GM19468 (cell line): Measurements from ENCODE around the gene JAKMIP3.

Experiments used
- ATAC-seq: cut with Tn5 transposase; IDR thresholded peaks from one replicate; pipeline ENCODE4 v1.9.1; 2021; ENCODE audit warnings: mild to moderate bottlenecking, moderate library complexity, moderate number of reproducible peaks; ENCODE audit not compliant: unreplicated experiment; ENCODE audit errors: extremely low read depth

Gene JAKMIP3

GRCh38 chr10:132041340-132041739, 24.4 kb upstream of the JAKMIP3 start:
- ATAC-seq: no peak

GRCh38 chr10:132043861-132044695, 21.7 kb upstream of the JAKMIP3 start:
- ATAC-seq: no peak

GRCh38 chr10:132044803-132045202, 20.9 kb upstream of the JAKMIP3 start:
- no peak for ATAC-seq

GRCh38 chr10:132045324-132045723, 20.4 kb upstream of the JAKMIP3 start:
- ATAC-seq: no peak

GRCh38 chr10:132047575-132048293, 18.0 kb upstream of the JAKMIP3 start:
- ATAC-seq: no peak

- ATAC-seq: no peak
Observed at GRCh38 chr10:132048294-132048667, 17.5 kb upstream of the JAKMIP3 start.

- no peak for ATAC-seq
Observed at GRCh38 chr10:132050191-132050590, 15.6 kb upstream of the JAKMIP3 start.

GRCh38 chr10:132052124-132052523, 13.6 kb upstream of the JAKMIP3 start:
- no peak for ATAC-seq

- no peak for ATAC-seq
Observed at GRCh38 chr10:132054564-132054963, 11.2 kb upstream of the JAKMIP3 start.

GRCh38 chr10:132055616-132056015, 10.1 kb upstream of the JAKMIP3 start:
- no peak for ATAC-seq

GRCh38 chr10:132056663-132057062, 9.1 kb upstream of the JAKMIP3 start:
- no peak for ATAC-seq

- ATAC-seq: no peak
Observed at GRCh38 chr10:132057191-132057681, 8.5 kb upstream of the JAKMIP3 start.

- ATAC-seq: no peak
Observed at GRCh38 chr10:132058111-132058745, 7.5 kb upstream of the JAKMIP3 start.

GRCh38 chr10:132058793-132059759, 6.7 kb upstream of the JAKMIP3 start:
- no peak for ATAC-seq

- ATAC-seq: no peak
Observed at GRCh38 chr10:132059760-132060508, 5.8 kb upstream of the JAKMIP3 start.

- no peak for ATAC-seq
Observed at GRCh38 chr10:132061030-132061429, 4.7 kb upstream of the JAKMIP3 start.

- no peak for ATAC-seq
Observed at GRCh38 chr10:132061465-132061864, 4.3 kb upstream of the JAKMIP3 start.

- no peak for ATAC-seq
Observed at GRCh38 chr10:132062116-132062515, 3.6 kb upstream of the JAKMIP3 start.
